ENCODE results near the gene PLB1.

PLB1 gene

GRCh38 chr2:28650266-28650584, 154.4 kb downstream of the PLB1 start:
- Histone ChIP-seq H3K4me3 (replicated peaks; ENCODE audit: insufficient read depth, low read length) (no peak overlapping the region), H3K27me3 (ENCODE audit: insufficient read depth, poor library complexity, severe bottlenecking) (no peaks in the 10 kb centered on the region), H3K27ac (replicated peaks) (no peak overlapping the region)
- no peak for DNase-seq (ENCODE audit: low read depth in 1 of 2, low spot score in 1 of 2)
- TF ChIP-seq SPI1 (IDR thresholded peaks at IDR 0.05; ENCODE audit: borderline replicate concordance, low read depth) (no peak), POLR2AphosphoS5 (IDR thresholded peaks at IDR 0.05; ENCODE audit: low read depth) (no peak), REST (IDR thresholded peaks at IDR 0.05; ENCODE audit: insufficient replicate concordance, low read depth) (no peak), CTCF (IDR thresholded peaks at IDR 0.05; ENCODE audit: insufficient read depth, low read length) (no peak), GABPA (IDR thresholded peaks at IDR 0.05; ENCODE audit: low read depth) (no peak)

- Histone ChIP-seq H3K4me3 (replicated peaks; ENCODE audit: insufficient read depth, low read length) (no peak overlapping the region), H3K27me3 (ENCODE audit: insufficient read depth, poor library complexity, severe bottlenecking) (no peaks in the 10 kb centered on the region), H3K27ac (replicated peaks) (no peak overlapping the region)
- no peak for TF ChIP-seq GABPA (IDR thresholded peaks at IDR 0.05; ENCODE audit: low read depth)
- no peak for TF ChIP-seq CTCF (IDR thresholded peaks at IDR 0.05; ENCODE audit: insufficient read depth, low read length)
- TF ChIP-seq REST (IDR thresholded peaks at IDR 0.05; ENCODE audit: insufficient replicate concordance, low read depth), result no peak
- TF ChIP-seq SPI1 (IDR thresholded peaks at IDR 0.05; ENCODE audit: borderline replicate concordance, low read depth), result no peak
- TF ChIP-seq POLR2AphosphoS5 (IDR thresholded peaks at IDR 0.05; ENCODE audit: low read depth), result no peak
- DNase-seq (ENCODE audit: low read depth in 1 of 2, low spot score in 1 of 2), result no peak
Observed at GRCh38 chr2:28652217-28652616, 156.4 kb downstream of the PLB1 start.

- DNase-seq (ENCODE audit: low read depth in 1 of 2, low spot score in 1 of 2), result no peak
- TF ChIP-seq POLR2AphosphoS5 (IDR thresholded peaks at IDR 0.05; ENCODE audit: low read depth) (no peak), SPI1 (IDR thresholded peaks at IDR 0.05; ENCODE audit: borderline replicate concordance, low read depth) (no peak)
- H3K27me3 ChIP-seq (ENCODE audit: insufficient read depth, poor library complexity, severe bottlenecking), result no peaks in the 10 kb centered on the region
- no peak overlapping the region for H3K4me3 ChIP-seq (replicated peaks; ENCODE audit: insufficient read depth, low read length)
- H3K27ac ChIP-seq (replicated peaks), result no peak overlapping the region
Observed at GRCh38 chr2:28653892-28654662, 158.2 kb downstream of the PLB1 start.

GRCh38 chr2:28654663-28655320, 158.9 kb downstream of the PLB1 start:
- no peak overlapping the region for H3K4me3 ChIP-seq (replicated peaks; ENCODE audit: insufficient read depth, low read length)
- DNase-seq (ENCODE audit: low read depth in 1 of 2, low spot score in 1 of 2), result no peak
- H3K27me3 ChIP-seq (ENCODE audit: insufficient read depth, poor library complexity, severe bottlenecking), result no peaks in the 10 kb centered on the region
- TF ChIP-seq GABPA (IDR thresholded peaks at IDR 0.05; ENCODE audit: low read depth) (no peak), SPI1 (IDR thresholded peaks at IDR 0.05; ENCODE audit: borderline replicate concordance, low read depth) (no peak), POLR2AphosphoS5 (IDR thresholded peaks at IDR 0.05; ENCODE audit: low read depth) (no peak), REST (IDR thresholded peaks at IDR 0.05; ENCODE audit: insufficient replicate concordance, low read depth) (no peak), CTCF (IDR thresholded peaks at IDR 0.05; ENCODE audit: insufficient read depth, low read length) (no peak)
- no peak overlapping the region for H3K27ac ChIP-seq (replicated peaks)
